ENCODE data around the gene DPY30. TPM values are rescaled to one million over a fixed set of nuclear protein-coding genes. Genes with fewer than 3 reads are reported as not detected.

The DPY30 gene
- total RNA-seq, 1 donor from 2014 or later, result 49.4 TPM

DNA sequence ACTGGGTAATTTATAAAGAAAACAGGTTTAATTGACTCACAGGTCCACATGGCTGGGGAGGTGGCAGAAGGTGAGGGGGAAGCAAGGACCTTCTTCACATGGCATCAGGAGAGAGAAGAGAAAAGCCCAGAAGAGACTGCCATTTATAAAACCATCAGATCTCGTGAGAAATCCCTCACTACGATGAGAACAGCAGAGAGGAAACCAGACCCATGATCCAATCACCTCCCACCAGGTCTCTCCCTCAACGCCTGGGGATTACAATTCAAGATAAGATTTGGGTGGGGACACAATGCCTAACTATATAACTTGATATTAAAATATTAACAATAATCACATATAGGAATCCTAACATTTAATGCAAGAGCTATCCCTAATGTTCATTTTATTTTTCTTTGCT is 60.6 kb downstream of the DPY30 start:
- Histone ChIP-seq H3K4me3 (no peak overlapping the region), H3K27me3 (no peaks in the 10 kb centered on the region), H3K4me1 (no peaks in the 10 kb centered on the region), H3K27ac (no peak overlapping the region), H3K36me3 (no peaks in the 10 kb centered on the region), H3K9me3 (no peaks in the 10 kb centered on the region)
- TF ChIP-seq, protein P1, sequence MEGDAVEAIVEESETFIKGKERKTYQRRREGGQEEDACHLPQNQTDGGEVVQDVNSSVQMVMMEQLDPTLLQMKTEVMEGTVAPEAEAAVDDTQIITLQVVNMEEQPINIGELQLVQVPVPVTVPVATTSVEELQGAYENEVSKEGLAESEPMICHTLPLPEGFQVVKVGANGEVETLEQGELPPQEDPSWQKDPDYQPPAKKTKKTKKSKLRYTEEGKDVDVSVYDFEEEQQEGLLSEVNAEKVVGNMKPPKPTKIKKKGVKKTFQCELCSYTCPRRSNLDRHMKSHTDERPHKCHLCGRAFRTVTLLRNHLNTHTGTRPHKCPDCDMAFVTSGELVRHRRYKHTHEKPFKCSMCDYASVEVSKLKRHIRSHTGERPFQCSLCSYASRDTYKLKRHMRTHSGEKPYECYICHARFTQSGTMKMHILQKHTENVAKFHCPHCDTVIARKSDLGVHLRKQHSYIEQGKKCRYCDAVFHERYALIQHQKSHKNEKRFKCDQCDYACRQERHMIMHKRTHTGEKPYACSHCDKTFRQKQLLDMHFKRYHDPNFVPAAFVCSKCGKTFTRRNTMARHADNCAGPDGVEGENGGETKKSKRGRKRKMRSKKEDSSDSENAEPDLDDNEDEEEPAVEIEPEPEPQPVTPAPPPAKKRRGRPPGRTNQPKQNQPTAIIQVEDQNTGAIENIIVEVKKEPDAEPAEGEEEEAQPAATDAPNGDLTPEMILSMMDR (IDR thresholded peaks at IDR 0.05), result no peak
- no peak for DNase-seq (ENCODE audit: low spot score in 2 of 2)
- intact Hi-C loops (cut with DNase I), result no loop called here

DNA sequence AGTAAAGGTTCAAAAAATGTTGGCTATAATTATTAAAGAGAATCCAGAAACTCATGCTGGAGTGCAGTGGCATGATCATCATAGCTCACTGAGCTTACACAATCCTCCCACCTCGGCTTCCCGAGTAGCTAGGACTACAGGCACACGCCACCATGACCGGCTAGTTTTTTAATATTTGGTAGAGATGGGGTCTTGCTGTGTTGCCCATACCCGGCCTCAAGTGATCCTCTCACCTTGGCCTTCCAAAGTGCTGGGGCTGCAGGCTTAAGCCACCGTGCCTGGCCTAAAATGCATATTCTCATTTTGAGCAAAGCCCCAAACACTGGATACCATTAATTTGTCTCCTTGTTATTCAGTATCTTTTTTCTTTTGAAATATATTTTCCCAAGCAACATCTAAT is 61.2 kb downstream of the DPY30 start:
- Histone ChIP-seq H3K4me3 (no peak overlapping the region), H3K27ac (no peak overlapping the region), H3K4me1 (no peaks in the 10 kb centered on the region), H3K36me3 (no peaks in the 10 kb centered on the region), H3K27me3 (no peaks in the 10 kb centered on the region), H3K9me3 (no peaks in the 10 kb centered on the region)
- intact Hi-C loops (cut with DNase I), result no loop called here
- DNase-seq (ENCODE audit: low spot score in 2 of 2), result no peak
- TF ChIP-seq, protein P1 (IDR thresholded peaks at IDR 0.05), result no peak

Other genes with a start within 250 kb of the DPY30 start
- gene MEMO1, start 28.8 kb downstream of the DPY30 start, total RNA-seq, result 4.6 TPM
- 12.1 TPM for gene SPAST, start 23.8 kb upstream of the DPY30 start, total RNA-seq
- 4.5 TPM for gene SLC30A6, start 126.1 kb upstream of the DPY30 start, total RNA-seq
- 2.3 TPM for gene NLRC4, start 225.1 kb upstream of the DPY30 start, total RNA-seq
- 9.2 TPM for gene YIPF4, start 238.1 kb upstream of the DPY30 start, total RNA-seq

Data from ascending aorta (tissue), 2 donors.